Prostate gland (tissue), 2 donors: ENCODE measurements around the gene KCNQ4. TPM values are rescaled to one million over a fixed set of nuclear protein-coding genes. Genes with fewer than 3 reads are reported as not detected.

ENCODE experiments used
- DNase-seq: peaks from one replicate; pipeline ENCODE4 v3.0.0-alpha.2; 2019; ENCODE audit warnings: low spot score
- H3K27ac ChIP-seq, 2 donors: fragments of 200-600 bp; sonication (generic); 2 replicates each; pipeline ENCODE4 v1.5.1; 2017 to 2019
- H3K27me3 ChIP-seq: fragments of 200-600 bp; sonication (generic); replicated peaks from 2 replicates; pipeline ENCODE4 v1.5.1; 2019; ENCODE audit not compliant: insufficient read depth
- H3K36me3 ChIP-seq, 2 donors: fragments of 200-600 bp; sonication (generic); 1 replicate in 1 of 2; 2 replicates in 1 of 2; pipeline versions ENCODE4 v1.5.1 to v1.8.1; 2017 to 2019
- H3K4me1 ChIP-seq: fragments of 200-600 bp; sonication (generic); replicated peaks from 2 replicates; pipeline ENCODE4 v1.5.1; 2019
- H3K4me3 ChIP-seq, 2 donors: fragments of 200-600 bp; sonication (generic); 2 replicates each; pipeline ENCODE4 v1.5.1; 2017 to 2019
- H3K9me3 ChIP-seq: fragments of 200-600 bp; sonication (generic); 2 replicates; pipeline ENCODE4 v1.5.1; 2017
- POLR2A ChIP-seq: fragments of 450-650 bp; IDR thresholded peaks from one replicate; pipeline ENCODE4 v1.6.1; 2016; ENCODE audit warnings: antibody characterized with exemption, mild to moderate bottlenecking
- POLR2AphosphoS5 ChIP-seq: sonication (generic); formaldehyde crosslinking; IDR thresholded peaks from one replicate; pipeline ENCODE4 v1.6.1; 2017; ENCODE audit warnings: antibody characterized with exemption
- WGBS: methylation state at CpG from one replicate; pipeline ENCODE4 v1.1.5; 2018; 5-methylcytosine and 5-hydroxymethylcytosine counted together
- intact Hi-C: fragments of 100-400 bp; cut with DNase I; formaldehyde crosslinking; loops from one replicate; pipeline ENCODE4 v1.14.2; 2022
- total RNA-seq, 2 donors: library from RNA; depleted of rRNA; stranded (reverse); fragments of >200 nt; gene quantifications; one replicate each; pipeline ENCODE4 v1.1.0, GENCODE V29; 2016
- TF ChIP-seq, protein P1 (sequence below), 4 experiments: fragments of 200-600 bp in 2 of 4; fragments of 450-650 bp in 2 of 4; sonication (generic) in 2 of 4; IDR thresholded peaks; 1 replicate in 3 of 4; 2 replicates in 1 of 4; pipeline ENCODE4 v1.5.1; 2016 to 2019; ENCODE audit warnings: antibody characterized with exemption in 4 of 4, mild to moderate bottlenecking in 2 of 4, moderate library complexity in 2 of 4

Gene KCNQ4
- total RNA-seq, 2 donors from 2014 or later, result 1.8 to 3.1 TPM

DNA sequence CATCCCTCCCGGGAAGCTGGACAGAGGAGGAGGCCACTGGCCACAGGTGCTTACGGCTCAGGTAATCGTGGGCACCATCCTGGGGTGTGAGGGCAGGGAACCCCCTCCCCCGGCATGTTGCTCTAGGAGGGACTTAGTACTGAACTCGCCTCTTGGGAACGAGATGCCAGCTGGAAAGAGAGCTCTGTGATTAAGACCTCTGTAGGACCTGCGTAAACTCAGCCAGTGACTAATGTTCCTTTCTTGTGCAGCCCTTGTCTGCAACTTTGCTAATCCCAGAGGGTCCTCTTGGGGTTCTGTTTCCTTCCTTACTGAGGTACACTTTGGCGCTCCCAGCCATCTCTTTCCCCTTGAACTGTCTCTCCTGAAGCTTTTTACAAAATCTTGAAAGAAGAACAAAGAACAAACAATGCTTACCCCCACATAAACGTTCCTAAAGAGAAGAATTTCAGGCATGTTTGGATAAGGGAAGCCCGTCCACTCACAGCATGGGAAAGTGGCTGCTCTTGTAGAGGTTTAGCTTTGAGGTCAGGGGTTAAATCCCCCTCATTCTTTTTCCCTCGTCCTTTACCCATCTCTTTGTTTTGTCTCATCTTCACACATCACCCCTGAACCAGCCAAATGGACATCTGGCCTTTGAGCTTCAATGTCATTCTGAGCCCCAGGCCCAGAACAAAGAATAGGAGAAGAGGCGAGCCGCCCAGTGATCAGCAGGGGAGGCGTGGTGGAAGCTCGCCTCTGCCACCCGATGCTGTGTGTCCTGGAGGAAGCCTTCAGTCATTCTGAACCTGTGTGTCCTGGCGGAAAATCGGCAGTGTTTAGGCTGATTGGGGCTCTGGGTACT lies 41.2 kb downstream of the KCNQ4 start:
- no peaks in the 10 kb centered on the region for H3K9me3 ChIP-seq
- no peaks in the 10 kb centered on the region for H3K36me3 ChIP-seq
- no peak overlapping the region for H3K4me3 ChIP-seq
- TF ChIP-seq, protein P1, sequence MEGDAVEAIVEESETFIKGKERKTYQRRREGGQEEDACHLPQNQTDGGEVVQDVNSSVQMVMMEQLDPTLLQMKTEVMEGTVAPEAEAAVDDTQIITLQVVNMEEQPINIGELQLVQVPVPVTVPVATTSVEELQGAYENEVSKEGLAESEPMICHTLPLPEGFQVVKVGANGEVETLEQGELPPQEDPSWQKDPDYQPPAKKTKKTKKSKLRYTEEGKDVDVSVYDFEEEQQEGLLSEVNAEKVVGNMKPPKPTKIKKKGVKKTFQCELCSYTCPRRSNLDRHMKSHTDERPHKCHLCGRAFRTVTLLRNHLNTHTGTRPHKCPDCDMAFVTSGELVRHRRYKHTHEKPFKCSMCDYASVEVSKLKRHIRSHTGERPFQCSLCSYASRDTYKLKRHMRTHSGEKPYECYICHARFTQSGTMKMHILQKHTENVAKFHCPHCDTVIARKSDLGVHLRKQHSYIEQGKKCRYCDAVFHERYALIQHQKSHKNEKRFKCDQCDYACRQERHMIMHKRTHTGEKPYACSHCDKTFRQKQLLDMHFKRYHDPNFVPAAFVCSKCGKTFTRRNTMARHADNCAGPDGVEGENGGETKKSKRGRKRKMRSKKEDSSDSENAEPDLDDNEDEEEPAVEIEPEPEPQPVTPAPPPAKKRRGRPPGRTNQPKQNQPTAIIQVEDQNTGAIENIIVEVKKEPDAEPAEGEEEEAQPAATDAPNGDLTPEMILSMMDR (IDR thresholded peaks at IDR 0.05), result no peak
- TF ChIP-seq POLR2A, result no peak
- no peak for TF ChIP-seq POLR2AphosphoS5
- no peaks in the 10 kb centered on the region for H3K27me3 ChIP-seq
- intact Hi-C loops, result no loop called here
- H3K4me1 ChIP-seq, result no peaks in the 10 kb centered on the region
- DNase-seq, result no peak
- 57% methylated on average over 18 of the region's 18 CpGs for WGBS
- no peak overlapping the region for H3K27ac ChIP-seq

DNA sequence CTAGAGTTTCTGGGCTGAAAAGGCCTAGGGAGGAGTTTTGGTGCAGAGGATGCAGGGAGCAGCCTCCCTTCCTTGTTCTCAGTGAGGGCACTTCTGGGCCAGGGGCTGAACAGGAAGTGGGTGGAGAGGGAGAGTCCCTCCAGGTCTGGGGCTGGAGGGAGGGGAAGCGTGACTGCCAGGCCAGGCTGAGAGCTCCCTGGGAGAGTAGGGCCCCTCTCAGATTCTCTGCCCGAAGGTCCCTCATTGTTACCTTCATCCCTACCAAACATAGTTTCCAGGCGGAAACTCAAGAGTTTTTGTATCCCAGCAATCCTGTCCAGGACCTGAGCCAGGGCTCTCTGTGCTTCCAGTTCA lies 41.8 kb downstream of the KCNQ4 start:
- WGBS, result 52% methylated on average over 3 of the region's 3 CpGs
- Histone ChIP-seq H3K27me3 (no peaks in the 10 kb centered on the region), H3K4me1 (no peaks in the 10 kb centered on the region), H3K9me3 (no peaks in the 10 kb centered on the region), H3K4me3 (no peak overlapping the region), H3K27ac (no peak overlapping the region), H3K36me3 (no peaks in the 10 kb centered on the region)
- intact Hi-C loops, result no loop called here
- no peak for DNase-seq
- TF ChIP-seq POLR2AphosphoS5, result no peak
- TF ChIP-seq POLR2A, result no peak
- TF ChIP-seq, protein P1 (IDR thresholded peaks at IDR 0.05), result no peak

DNA sequence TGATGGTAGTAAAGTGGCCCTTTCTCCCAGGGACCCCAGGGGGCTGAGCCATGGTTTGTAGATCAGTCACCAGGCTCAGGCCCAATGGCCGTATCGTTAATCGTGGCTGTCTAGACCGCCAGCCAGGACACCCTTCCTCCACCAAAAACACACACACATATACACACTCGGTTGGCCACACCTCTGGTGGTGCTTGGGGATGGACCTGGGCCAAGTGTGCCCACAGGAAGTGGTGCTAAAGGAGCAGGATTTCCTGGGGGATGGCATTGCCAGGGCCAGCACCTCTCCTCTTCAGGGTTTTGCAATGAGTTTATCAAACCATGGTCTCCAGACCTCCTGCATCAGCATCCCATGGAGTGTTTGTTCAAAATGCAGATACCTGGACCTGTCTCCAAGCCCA lies 42.4 kb downstream of the KCNQ4 start:
- Histone ChIP-seq H3K27me3 (no peaks in the 10 kb centered on the region), H3K9me3 (no peaks in the 10 kb centered on the region), H3K4me1 (no peaks in the 10 kb centered on the region), H3K4me3 (no peak overlapping the region), H3K36me3 (no peaks in the 10 kb centered on the region), H3K27ac (no peak overlapping the region)
- TF ChIP-seq POLR2AphosphoS5, result no peak
- TF ChIP-seq POLR2A, result no peak
- TF ChIP-seq, protein P1 (IDR thresholded peaks at IDR 0.05), result no peak
- intact Hi-C loops, result no loop called here
- no peak for DNase-seq
- 61% methylated on average over 5 of the region's 5 CpGs for WGBS

DNA sequence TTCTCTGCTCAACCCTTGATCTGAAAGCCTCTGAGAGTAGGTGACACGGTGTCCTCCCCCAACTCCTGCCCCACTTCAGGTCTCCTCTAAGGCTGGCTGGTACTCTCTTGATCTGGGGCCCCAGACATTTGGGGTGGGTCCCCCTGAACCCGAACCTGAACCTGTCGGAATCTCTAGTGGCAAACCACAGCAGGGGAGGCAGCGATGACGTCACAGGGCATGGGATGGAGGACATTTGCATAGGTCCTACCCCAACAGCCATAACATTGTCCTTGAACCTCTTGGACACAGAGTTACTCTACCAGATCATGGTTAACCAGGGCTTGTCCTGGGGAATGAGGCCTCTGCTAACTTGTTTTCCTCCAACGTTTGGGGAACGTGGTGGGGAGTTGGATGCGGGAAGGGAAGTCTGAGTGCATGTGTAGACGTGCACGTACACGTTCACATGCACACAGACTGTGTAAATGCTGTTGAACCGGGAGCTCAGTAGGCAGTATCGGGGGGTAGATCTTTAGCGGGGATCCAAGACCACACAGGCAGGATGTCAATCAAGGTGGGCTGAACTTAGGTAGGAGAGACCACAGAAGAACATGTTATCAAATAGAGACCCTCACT lies 46.2 kb downstream of the KCNQ4 start:
- Histone ChIP-seq H3K4me1 (no peaks in the 10 kb centered on the region), H3K36me3 (no peaks in the 10 kb centered on the region), H3K27me3 (no peaks in the 10 kb centered on the region), H3K4me3 (no peak overlapping the region), H3K9me3 (no peaks in the 10 kb centered on the region), H3K27ac (no peak overlapping the region)
- 75% methylated on average over 13 of the region's 14 CpGs for WGBS
- intact Hi-C loops, result no loop called here
- no peak for TF ChIP-seq POLR2AphosphoS5
- TF ChIP-seq, protein P1 (IDR thresholded peaks at IDR 0.05), result no peak
- TF ChIP-seq POLR2A, result no peak
- DNase-seq, result no peak
